ENCODE data around the gene C2orf81. TPM values are rescaled to one million over a fixed set of nuclear protein-coding genes. Genes with fewer than 3 reads are reported as not detected.
"Not testable (repeated sequence)": the region's sequence is repeated elsewhere in the genome, so short reads cannot be mapped to it uniquely, and the experiment has no call there.

C2orf81 gene
- total RNA-seq, 2 experiments from 2014 or later: 2.9 to 3.4 TPM

DNA sequence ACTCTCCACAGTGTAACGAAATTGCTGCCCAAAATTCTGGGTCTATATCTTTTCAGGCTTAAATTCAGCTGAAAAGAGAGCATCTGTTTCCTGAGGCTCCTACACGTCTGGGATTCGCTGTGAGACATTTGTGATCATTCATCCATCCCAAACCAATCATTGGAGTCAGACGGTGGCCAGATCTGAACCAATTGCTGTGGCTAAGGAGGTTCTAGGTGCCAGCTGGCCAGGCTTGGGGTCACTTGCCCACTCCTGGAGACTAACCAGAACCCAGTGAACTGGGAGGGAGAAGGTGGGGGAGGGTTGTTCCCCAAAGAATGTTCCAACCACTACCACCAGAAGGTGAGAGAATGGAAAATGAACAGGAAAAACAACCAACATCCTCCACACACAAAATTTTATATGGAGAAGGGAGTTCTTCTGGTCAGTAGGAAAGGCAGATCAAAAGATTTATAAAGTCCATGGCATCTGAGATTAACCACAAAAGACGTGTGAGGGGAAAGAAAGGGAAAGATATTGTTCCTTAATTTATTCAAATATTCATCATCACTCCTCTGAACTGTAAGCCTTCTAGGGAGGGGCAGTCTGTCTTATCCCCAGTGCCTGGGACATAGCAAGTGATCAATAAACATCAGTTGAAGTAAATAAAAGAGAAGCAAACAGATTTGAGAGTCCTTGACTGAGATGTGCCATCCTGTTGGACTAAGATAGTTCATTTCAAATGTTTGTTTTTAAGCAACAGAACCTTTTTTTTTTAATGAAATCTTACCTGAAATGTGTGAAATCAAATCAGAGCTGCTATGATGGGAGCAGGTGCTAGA is 23.3 kb upstream of the C2orf81 start:
- ChIA-PET CTCF (interaction anchor here (0.6 kb wide), 1 partner anchor 19 kb away, joined by 3 read pairs; no protein-coding TSS in a partner anchor), POLR2A (no interaction called here)
- Mint-ChIP-seq H3K27ac (no peak overlapping the region), H3K4me1 (ENCODE audit: low read depth) (peaks cover 8% of the 10 kb centered on the region), H3K9me3 (no peaks in the 10 kb centered on the region), H3K4me3 (no peak overlapping the region), H3K27me3 (peaks cover 37% of the 10 kb centered on the region), H3K36me3 (ENCODE audit: low read depth) (no peaks in the 10 kb centered on the region)
- Histone ChIP-seq H3K27me3 (ENCODE audit: control insufficient read depth in 1 of 2, insufficient read depth in 2 of 2, low read length in 2 of 2) (peaks cover 31 to 36% of the 10 kb centered on the region in 2 experiments), H3K9me3 (ENCODE audit: control insufficient read depth in 1 of 2, insufficient read depth in 1 of 2, low read length in 2 of 2) (peaks cover 0 to 26% of the 10 kb centered on the region in 2 experiments), H3K4me3 (ENCODE audit: low read length) (no peak overlapping the region), H3K27ac (ENCODE audit: low read depth in 1 of 2, low read length in 2 of 2) (no peak overlapping the region), H3K4me1 (ENCODE audit: insufficient read depth, low read length) (peaks cover 27% of the 10 kb centered on the region), H3K36me3 (ENCODE audit: insufficient read depth, low read length) (no peaks in the 10 kb centered on the region)
- no peak for ATAC-seq (ENCODE audit: poor library complexity)
- TF ChIP-seq, protein P1, sequence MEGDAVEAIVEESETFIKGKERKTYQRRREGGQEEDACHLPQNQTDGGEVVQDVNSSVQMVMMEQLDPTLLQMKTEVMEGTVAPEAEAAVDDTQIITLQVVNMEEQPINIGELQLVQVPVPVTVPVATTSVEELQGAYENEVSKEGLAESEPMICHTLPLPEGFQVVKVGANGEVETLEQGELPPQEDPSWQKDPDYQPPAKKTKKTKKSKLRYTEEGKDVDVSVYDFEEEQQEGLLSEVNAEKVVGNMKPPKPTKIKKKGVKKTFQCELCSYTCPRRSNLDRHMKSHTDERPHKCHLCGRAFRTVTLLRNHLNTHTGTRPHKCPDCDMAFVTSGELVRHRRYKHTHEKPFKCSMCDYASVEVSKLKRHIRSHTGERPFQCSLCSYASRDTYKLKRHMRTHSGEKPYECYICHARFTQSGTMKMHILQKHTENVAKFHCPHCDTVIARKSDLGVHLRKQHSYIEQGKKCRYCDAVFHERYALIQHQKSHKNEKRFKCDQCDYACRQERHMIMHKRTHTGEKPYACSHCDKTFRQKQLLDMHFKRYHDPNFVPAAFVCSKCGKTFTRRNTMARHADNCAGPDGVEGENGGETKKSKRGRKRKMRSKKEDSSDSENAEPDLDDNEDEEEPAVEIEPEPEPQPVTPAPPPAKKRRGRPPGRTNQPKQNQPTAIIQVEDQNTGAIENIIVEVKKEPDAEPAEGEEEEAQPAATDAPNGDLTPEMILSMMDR (IDR thresholded peaks at IDR 0.05): no peak
- intact Hi-C loops (cut with DNase I, micrococcal nuclease): no loop called here
- no peak for DNase-seq

DNA sequence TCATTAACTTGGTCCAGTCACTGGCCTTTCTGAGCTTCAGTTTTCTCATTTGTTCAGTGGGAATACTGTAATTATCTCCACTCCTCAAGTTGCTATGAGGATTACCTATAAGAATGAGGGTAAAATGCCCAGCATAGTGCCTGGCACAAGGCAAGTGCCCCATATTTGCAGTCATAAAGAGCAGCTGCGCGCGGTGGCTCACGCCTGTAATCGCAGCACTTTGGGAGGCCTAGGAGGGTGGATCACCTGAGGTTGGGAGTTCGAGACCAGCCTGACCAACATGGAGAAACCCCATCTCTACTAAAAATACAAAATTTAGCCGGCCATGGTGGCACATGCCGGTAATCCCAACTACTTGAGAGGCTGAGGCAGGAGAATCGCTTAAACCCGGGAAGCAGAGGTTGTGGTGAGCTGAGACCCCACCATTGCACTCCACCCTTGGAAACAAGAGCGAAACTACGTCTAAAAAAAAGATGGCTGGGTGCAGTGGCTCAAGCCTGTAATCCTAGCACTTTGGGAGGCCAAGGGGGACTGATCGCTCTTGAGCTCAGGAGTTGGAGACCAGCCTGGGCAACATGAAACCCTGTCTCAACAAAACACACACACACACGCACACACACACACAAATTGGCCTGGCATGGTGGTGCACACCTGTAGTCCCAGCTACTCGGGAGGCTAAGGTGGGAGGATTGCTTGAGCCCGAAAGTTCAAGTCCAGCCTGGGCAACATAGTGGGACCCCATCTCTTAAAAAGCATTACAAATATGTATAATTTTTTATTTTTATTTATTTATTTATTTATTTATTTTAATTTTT is 21.3 kb upstream of the C2orf81 start:
- H3K9me3 ChIP-seq (ENCODE audit: control insufficient read depth in 1 of 2, insufficient read depth in 1 of 2, low read length in 2 of 2): peaks cover 0 to 27% of the 10 kb centered on the region in 2 experiments
- H3K9me3 Mint-ChIP-seq; ATAC-seq (ENCODE audit: poor library complexity); H3K27ac ChIP-seq (ENCODE audit: low read depth in 1 of 2, low read length in 2 of 2); POLR2A ChIA-PET; intact Hi-C loops (cut with DNase I, micrococcal nuclease); CTCF ChIA-PET; H3K27ac Mint-ChIP-seq; DNase-seq; H3K4me3 ChIP-seq (ENCODE audit: low read length); H3K36me3 Mint-ChIP-seq (ENCODE audit: low read depth); H3K36me3 ChIP-seq (ENCODE audit: insufficient read depth, low read length); H3K4me1 Mint-ChIP-seq (ENCODE audit: low read depth): not testable (repeated sequence)
- H3K27me3 Mint-ChIP-seq: peaks cover 56% of the 10 kb centered on the region
- H3K27me3 ChIP-seq (ENCODE audit: control insufficient read depth in 1 of 2, insufficient read depth in 2 of 2, low read length in 2 of 2): peaks cover 37 to 40% of the 10 kb centered on the region in 2 experiments
- peak overlapping the region; percentile 76 for H3K4me3 Mint-ChIP-seq
- H3K4me1 ChIP-seq (ENCODE audit: insufficient read depth, low read length): peaks cover 27% of the 10 kb centered on the region

DNA sequence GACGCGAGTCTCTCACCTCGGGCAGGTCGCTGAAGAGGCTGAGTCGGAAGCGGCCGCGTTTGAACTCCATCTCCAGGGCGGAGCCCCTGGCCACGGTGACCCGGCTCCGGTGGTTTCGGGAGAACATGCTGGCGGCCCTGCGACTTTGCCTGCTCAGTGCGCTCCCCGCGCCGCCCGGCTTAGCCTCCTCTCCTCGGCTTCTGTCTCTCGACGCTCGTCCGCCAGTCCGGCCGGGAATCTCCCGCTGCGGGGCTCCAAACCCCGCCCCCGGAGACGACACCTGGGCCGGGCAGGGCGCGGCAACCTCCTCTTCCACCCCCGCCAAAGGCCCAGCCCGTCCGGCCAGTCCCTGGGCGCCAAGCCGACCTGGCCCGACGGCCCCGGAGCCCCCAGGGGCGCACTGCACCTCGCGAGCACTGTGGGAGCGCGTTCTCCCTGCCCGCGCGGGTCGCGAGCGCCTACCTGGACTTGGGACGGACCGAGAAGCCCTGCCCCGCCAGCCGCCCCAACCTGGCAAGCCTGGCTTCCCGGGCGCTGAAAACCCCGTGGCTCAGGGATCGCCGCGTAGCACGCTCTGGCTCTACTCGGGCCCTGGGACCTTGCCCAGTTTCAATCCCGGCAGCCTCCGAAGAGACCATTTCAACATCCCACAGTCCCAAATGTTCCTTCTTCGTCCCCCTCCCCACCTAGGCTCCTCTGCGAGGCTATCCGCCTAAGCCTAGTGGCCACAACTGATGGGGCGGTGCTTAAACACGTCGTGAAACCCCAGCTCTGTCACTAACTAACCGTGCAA is 20.5 kb upstream of the C2orf81 start, which contains the start of gene RTKN:
RTKN (minus strand) TSS at position 248 of the 793 bp plus-strand sequence; CDS start at position 127, 121 bp downstream.
- Mint-ChIP-seq H3K4me3 (peak within 1 kb of the TSS; percentile 76), H3K27ac (no peak within 1 kb of the TSS), H3K27me3 (peaks cover 56% of the 10 kb centered on the region), H3K36me3 (ENCODE audit: low read depth) (no peaks in the 10 kb centered on the region), H3K9me3 (no peaks in the 10 kb centered on the region), H3K4me1 (ENCODE audit: low read depth) (peaks cover 8% of the 10 kb centered on the region)
- ATAC-seq (ENCODE audit: poor library complexity) (peak; percentile 36), DNase-seq (peak in 4 of 14 experiments; percentile 25 to 68 (median 46))
- no peak within 1 kb of the TSS for H3K27ac ChIP-seq (ENCODE audit: low read depth in 1 of 2, low read length in 2 of 2)
- TF ChIP-seq, protein P1 (IDR thresholded peaks at IDR 0.05): no peak
- H3K4me1 ChIP-seq (ENCODE audit: insufficient read depth, low read length): peaks cover 27% of the 10 kb centered on the region
- POLR2A ChIA-PET: no interaction called here
- H3K4me3 ChIP-seq (ENCODE audit: low read length): peak within 1 kb of the TSS; percentile 45
- CTCF ChIA-PET: no interaction called here
- intact Hi-C loops (cut with DNase I, micrococcal nuclease): loop anchor here in 1 of 2 experiments (1.0 kb wide), 1 partner anchor 26 kb away; no protein-coding TSS in a partner anchor
- H3K27me3 ChIP-seq (ENCODE audit: control insufficient read depth in 1 of 2, insufficient read depth in 2 of 2, low read length in 2 of 2): peaks cover 37 to 40% of the 10 kb centered on the region in 2 experiments
- H3K9me3 ChIP-seq (ENCODE audit: control insufficient read depth in 1 of 2, insufficient read depth in 1 of 2, low read length in 2 of 2): peaks cover 0 to 27% of the 10 kb centered on the region in 2 experiments
- no peaks in the 10 kb centered on the region for H3K36me3 ChIP-seq (ENCODE audit: insufficient read depth, low read length)
